Raji (cell line): Measurements from ENCODE around the gene RBFOX1.

ENCODE experiments used
- POLR2A ChIP-seq: IDR thresholded peaks from 2 replicates; pipeline ENCODE4 v1.6.1; 2011; ENCODE audit warnings: low read depth, low read length, control low read depth; ENCODE audit not compliant: insufficient read depth

The RBFOX1 gene

DNA sequence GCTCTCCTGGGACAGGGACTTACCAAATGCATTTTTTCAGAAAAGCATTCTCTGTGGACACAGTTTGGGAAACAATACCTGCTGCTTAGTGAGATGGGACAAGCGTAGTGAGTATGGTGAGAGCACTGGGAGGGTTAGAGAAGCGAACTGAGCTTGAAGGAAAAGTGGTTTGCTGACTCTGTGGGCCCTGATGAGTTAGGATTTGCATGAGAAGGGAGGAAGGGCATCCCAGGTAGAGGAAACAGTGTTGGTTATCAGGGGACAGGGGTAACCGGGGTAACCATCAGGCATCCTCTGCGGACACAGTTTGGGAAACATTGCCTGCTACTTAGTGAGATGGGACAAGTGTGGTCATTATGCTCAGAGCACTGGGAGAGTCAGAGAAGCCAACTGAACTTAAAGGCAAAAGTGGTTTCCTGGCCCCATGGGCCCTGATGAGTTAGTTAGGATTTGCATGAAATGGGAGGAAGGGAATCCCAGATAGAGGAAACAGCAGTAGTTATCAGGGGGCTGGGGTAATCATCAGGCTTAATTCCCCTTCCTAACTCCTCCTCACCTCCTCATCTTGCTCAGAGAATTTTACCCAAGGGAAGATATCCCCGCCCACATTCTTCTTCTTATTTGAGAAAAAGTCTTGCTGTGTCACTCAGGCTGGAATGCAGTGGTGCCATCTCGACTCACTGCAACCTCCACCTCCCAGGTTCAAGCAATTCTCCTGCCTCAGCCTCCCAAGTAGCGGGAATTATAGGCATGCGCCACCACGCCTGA lies 319.3 kb downstream of the RBFOX1 start:
- no peak for TF ChIP-seq POLR2A

DNA sequence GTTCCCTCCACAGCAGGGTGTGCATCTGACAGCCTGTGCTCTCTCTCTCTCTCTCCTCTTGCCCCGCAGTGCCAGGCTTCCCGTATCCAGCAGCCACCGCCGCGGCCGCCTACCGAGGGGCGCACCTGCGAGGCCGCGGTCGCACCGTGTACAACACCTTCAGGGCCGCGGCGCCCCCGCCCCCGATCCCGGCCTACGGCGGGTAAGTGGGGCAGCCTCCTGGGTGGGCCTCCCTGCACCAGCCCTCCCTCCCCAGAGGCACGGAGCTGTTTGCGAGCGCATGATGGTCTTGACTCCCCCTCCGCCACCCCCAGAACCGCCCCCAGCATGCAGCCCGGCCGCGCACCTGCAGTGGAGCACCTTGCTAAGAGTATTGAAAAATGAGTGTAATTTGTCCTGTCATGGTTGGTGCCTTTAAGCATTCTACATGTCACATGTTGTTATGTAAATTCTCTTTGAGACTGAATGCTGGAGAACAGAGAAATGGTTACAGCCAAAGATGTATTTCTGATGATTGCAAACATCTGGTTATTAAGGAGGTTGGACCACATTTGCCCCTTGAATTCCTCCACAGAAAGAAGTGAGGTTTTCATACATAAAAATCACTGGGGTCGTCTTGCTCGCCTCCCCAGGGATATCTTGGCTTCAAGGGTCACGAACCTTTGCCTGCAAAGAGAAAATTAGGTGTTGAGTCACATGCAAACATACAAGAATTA lies 321.3 kb downstream of the RBFOX1 start:
- TF ChIP-seq POLR2A, result no peak

DNA sequence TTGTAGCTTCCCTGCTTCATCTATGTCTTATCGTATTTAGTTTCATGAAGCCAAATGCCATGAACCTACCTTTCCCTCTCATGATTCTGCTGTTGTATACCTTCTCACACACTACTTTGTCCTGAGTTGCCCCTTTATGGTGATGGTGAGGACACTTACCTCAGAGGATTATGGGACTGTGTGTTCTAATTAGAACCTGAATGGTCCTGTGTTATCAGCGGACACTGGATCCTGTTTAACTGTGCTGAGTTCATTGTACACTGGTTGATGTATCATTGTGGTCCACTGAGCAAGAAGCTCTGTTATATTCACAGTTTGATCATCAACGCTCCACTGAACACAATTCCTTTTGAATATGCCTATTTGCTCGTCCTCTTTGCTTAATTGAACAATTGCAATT lies 343.0 kb downstream of the RBFOX1 start:
- no peak for TF ChIP-seq POLR2A

DNA sequence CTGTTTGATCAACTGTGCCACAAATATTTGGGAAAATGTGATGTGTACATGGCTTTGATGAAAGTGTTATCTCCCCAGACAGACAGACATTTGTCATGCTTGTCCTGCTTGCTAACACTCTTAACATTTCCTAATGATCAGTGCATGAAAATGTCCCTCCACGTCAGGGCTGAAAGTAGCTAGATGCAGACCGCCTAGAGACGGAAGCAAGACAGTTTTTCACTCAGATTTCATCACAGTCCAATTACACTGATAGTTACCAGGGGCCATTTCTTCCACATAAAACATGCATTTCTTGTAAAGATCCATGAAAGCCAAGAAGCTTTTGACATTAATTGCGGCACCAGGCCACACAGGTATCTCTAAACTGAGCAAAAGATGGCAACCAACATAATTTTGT lies 347.7 kb downstream of the RBFOX1 start:
- no peak for TF ChIP-seq POLR2A

DNA sequence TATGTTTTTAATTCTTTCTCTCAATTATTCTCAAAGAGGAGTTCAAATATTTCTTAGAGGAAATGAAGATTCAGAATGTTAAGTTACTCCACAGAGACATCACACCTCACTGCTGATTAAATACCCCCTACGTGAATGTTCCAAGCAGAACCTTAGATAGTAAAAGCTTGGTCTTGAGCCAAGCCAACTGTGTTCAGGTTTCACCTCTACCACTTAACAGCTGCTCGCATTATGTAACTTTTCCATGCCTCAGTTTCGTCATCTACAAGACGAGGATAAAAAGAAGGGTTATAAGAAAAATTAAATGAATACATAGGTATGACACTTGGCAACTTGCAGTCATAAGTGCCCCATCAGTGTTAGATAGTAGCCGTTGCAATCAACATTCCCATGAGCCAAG lies 356.2 kb downstream of the RBFOX1 start:
- no peak for TF ChIP-seq POLR2A

DNA sequence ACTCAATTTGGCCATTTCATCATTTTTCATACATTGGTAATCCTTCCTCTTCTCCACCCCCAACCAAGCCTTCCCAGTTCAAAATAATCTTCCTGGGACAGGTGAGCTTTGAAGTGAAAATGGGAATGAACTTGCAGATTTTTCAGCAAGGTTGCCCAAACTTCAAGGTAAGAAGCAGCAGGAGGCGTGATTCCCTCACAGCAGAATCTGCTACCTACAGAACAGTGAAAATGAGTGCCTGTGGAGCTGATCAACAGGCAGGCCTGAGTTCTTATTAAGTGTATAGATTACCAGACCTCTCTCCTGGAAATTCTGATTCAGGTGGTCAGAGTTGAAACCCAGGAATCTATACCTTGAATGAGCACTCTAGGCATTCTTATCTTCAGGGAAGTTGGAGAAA lies 356.6 kb downstream of the RBFOX1 start:
- no peak for TF ChIP-seq POLR2A

DNA sequence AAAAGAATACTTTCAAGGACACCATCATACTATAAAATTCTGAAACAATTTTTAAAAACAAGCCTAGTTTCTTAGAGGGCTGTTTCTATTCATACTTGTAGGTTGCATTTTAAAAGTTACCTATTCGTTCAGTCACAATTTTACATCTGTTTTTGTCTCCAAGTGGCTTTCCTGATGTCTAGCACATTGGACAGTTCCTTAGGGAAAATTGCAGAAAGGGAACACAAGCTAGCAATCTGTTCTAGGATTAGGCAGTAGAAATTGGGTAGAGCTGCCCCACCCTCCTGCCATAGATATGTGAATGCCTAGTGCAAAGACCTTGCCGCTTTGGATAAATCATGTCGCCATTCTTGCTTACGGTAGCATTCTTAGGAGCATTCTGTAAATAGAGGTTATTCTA lies 358.9 kb downstream of the RBFOX1 start:
- TF ChIP-seq POLR2A, result no peak

DNA sequence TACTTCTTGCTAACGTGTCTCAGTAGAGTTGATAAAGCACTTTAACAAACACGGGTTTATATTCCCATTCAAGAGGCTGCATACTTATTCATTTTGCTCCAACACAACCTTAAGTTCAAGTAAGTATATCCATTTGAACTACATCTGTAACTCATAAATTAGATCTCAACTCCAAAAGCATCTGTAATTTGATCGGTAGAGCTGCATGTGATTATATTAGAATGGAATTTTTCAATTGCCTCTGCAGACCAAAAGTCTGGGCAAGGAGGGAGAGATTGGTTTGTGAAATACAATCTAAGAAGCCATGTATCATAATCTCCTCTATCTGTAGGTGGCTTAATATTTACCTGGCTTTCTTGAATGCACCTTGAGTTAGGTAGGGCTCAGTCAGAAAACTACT lies 371.0 kb downstream of the RBFOX1 start:
- no peak for TF ChIP-seq POLR2A

DNA sequence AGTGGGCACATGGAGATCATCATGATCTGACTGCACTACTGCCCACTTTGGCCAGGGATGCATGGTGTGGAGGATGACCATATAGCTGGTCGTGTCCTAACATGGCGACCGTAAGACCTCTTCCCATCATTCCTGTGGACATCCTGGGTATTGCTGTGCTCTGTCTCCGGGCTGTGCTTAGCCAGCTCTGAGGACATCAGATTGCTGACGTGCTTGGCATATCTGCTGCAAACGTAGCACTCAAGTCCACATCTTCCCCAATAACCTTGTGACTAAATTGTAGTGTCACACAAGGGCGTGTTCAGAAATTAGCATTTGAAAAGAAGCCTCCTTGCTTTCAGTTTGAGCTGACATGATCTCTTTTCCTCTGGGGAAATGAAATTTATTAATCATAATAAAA lies 373.2 kb downstream of the RBFOX1 start:
- no peak for TF ChIP-seq POLR2A

DNA sequence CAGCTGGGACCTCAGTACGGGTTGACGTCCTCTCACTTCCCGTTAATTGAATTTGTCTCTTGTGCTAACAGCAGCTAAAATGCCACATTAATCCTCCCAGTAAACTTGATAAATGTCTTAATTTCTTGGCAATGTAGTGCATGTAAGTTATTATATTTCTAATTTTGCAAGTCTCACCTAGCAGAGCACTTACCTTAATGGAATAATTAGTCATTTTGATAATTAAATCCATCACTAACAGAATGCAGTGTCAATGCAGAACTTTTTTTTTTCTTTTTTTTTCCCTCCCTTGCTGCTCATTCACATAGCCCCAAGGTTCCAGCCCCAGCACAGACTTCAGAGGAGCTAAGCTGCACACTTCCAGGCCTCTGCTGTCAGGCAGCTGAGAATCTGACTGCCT lies 376.5 kb downstream of the RBFOX1 start:
- TF ChIP-seq POLR2A, result no peak

DNA sequence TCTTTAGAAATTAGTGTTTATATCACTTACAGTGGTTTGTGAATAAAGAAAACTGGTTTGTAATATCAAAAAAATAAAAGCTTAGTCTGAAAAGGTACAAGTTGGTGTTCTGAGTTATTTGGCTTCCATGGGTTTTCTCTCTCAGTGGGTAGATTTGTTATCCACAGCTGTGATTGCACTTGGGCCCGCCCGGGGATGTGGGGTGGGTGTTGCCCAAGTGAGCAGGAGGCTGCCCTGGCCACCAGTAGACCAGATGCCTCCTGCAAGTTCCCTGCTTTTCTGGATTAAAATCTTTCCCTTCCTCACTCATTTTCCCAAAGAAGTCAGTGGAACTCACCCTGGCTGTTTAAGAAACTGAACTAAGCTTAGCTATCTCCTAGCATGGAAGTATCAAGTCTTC lies 380.6 kb downstream of the RBFOX1 start:
- no peak for TF ChIP-seq POLR2A

DNA sequence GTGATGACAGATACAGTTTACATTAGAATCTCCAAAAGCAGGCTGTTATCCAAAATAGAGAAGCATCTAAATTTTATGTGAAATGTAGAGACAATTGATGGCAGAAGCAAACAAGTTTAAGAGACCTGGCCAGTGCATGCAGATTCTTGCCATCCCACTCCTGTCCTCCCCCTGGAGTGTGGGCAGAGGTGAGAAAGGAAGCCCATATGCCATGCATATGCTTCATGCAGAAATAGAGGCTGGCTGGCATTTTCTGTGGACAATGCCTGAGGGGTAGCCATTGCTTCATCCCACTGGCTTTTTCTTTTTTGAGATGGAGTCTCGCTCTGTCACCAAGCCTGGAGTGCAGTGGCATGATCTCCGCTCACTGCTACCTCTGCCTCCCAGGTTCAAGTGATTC lies 382.1 kb downstream of the RBFOX1 start:
- TF ChIP-seq POLR2A, result no peak

DNA sequence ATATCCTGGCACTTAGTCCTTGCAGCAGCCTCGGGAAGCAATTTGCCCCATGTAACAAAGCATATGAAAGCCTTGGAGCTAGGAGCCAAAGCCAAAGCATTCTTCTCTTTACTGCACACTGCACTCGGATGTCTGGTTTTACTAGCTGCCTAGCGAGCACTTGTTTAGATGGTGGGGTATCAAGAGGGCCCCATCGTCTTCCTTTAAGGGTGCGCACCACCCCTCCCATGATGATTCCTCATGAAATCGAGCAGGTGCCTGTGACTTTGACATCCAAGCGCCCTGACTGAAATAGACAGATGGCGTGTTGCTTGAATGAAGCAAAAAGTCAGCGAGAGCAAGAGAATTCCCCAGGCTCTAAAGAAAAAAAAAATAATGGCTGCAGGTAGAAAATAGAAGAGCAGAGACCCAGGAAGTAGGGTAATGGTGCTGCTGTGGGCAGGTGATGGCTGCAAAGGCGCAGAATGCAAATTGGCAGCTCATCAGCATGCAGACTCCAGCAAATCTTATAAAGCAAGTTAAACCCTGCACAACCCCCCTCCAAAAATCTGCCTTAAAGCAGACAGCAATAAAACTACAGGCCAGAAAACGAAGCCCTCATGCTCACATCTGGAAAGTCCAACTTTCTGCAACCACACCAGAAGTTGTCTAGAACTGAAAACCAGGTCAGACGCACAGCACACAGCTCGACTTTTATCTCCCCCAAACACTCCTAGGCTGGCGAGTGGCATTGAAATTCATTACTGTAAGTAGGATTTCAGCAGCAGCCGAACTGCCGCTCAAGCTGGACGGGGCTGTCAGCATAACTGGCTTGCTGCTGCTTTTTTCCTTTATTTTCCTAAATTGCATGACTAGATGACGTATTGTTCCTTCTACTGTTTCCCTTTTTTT lies 384.3 kb downstream of the RBFOX1 start:
- TF ChIP-seq POLR2A, result no peak

DNA sequence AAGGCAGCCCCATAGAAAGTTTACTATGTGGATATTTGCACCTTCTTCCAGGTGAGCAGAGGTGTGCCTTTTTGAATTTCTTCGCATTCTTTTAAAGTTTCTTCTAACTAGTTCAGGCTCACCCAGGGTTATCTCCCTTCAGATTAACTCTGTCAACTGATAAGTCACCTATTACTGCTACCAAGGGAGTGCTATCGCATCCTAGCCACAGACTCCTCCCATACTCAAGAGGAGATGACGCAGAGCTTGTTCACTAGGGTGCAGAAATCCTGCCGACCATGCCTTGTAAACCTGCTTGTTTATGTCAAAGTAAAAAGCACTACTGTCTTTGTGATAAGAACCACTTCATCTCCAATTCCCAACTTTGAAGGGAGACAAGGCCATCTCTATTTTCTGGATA lies 390.1 kb downstream of the RBFOX1 start:
- TF ChIP-seq POLR2A, result no peak

DNA sequence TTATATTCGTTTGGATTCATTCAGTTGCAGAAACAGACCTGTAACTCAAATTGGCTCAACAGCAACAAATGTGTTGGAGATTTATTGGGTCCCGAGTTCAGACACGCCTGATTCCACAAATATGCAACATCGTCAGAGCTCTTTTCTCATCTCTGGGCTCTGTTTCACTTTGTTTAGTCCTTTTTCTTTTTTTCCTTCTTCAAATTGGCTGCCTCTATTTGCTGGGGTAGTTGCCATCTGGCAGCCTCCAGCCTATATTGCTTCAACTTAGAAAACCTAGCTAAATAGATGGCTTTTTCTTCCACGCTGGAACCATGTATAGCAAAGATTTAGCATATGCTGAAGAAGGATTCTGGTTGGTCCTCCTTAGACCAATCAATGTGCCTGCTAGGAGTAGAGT lies 398.5 kb downstream of the RBFOX1 start:
- no peak for TF ChIP-seq POLR2A

DNA sequence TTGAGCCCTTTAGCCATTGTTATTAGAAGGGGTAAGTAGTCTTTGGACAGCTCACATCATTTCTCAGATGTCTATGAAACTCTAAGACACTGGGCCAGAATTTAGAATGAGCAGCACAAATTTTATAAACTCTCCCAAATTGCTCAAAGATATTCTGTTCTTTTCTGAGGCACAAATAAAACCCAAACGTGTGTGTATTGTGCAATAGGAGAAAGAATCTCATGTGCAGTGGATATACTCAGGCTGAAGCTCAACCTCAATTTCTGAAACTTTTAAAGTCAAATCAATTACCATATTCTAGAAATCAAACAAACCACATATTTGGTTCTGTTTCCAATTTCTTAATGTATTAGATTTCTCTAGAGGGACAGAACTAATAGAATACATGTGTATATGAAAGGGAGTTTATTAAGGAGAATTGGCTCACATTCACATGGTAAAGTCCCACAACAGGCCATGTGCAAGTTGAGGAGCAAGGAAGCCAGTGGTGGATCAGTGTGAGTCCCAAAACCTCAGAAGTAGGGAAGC lies 403.6 kb downstream of the RBFOX1 start:
- no peak for TF ChIP-seq POLR2A

DNA sequence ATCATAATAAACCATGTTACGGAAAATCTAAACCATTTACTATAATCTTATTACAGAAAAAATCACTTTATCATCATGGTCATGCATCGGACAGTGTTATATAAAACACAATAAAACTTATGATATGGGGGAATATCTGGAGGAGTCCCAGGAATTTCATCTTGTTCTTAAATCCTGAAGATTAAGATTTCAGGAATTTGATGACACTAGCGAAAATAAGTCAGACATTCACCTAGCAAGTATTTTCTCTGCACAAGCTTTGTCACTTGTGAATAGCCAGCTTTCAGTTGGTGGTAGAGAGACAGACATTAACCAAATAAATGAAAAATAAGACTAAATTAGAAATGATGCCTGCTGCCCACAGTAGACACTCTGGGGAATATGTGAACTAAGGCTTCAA lies 410.0 kb downstream of the RBFOX1 start:
- TF ChIP-seq POLR2A, result no peak
